DOHH2 (cell line): Measurements from ENCODE around the gene U2AF2.

Experiments used
- EZH2phosphoT487 ChIP-seq: fragments of 200-600 bp; sonication (generic); IDR thresholded peaks from 2 replicates; pipeline ENCODE4 v1.6.1; 2017; ENCODE audit warnings: borderline replicate concordance, mild to moderate bottlenecking, antibody characterized with exemption, low read length, moderate library complexity, mixed read lengths
- TF ChIP-seq, protein P1 (sequence below): fragments of 200-600 bp; sonication (generic); IDR thresholded peaks from one replicate; pipeline ENCODE4 v1.5.1; 2014; ENCODE audit warnings: antibody characterized with exemption, mild to moderate bottlenecking, low read depth, low read length; ENCODE audit not compliant: poor library complexity, severe bottlenecking

DNA sequence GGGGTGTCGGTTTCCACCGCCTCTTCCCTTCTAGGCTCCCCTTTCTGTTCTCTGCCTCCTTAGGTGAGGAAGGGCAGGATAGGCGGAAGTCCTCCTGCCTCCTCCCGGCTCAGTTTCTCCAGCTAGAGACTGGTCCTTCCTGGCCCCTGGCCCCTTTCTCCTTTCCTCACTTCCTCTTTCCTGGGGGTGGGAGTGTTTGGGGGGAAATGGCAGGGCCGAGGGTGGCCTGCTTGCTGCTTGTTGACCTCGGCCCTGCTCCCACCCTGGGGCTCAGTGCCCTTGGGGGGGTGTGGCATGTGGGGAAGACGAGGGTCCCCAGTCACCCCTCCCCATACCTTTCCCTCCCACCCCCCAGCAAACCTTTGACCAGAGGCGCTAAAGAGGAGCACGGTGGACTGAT is 5.0 kb downstream of the U2AF2 start:
- TF ChIP-seq, protein P1, sequence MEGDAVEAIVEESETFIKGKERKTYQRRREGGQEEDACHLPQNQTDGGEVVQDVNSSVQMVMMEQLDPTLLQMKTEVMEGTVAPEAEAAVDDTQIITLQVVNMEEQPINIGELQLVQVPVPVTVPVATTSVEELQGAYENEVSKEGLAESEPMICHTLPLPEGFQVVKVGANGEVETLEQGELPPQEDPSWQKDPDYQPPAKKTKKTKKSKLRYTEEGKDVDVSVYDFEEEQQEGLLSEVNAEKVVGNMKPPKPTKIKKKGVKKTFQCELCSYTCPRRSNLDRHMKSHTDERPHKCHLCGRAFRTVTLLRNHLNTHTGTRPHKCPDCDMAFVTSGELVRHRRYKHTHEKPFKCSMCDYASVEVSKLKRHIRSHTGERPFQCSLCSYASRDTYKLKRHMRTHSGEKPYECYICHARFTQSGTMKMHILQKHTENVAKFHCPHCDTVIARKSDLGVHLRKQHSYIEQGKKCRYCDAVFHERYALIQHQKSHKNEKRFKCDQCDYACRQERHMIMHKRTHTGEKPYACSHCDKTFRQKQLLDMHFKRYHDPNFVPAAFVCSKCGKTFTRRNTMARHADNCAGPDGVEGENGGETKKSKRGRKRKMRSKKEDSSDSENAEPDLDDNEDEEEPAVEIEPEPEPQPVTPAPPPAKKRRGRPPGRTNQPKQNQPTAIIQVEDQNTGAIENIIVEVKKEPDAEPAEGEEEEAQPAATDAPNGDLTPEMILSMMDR, result no peak
- TF ChIP-seq EZH2phosphoT487, result no peak
